CD4-positive, alpha-beta T cell treated with Interleukin-17A for 1 hour (primary cell): ENCODE results near the gene PTH2R.
"Not testable (repeated sequence)": the region's sequence is repeated elsewhere in the genome, so short reads cannot be mapped to it uniquely, and the experiment has no call there.

Experiments
- DNase-seq: peaks from one replicate; pipeline ENCODE4 v3.0.0-alpha.2; 2020

PTH2R gene

DNA sequence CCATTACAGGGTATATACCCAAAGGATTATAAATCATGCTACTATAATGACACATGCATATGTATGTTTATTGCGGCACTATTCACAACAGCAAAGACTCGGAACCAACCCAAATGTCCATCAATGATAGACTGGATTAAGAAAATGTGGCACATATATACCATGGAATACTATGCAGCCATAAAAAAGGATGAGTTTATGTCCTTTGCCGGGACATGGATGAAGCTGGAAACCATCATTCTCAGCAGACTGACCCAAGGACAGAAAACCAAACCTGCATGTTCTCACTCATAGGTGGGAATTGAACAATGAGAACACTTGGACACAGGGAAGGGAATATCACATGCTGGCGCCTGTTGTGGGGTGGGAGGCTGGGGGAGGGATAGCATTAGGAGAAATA is 9.8 kb upstream of the PTH2R start:
- DNase-seq = not testable (repeated sequence)

DNA sequence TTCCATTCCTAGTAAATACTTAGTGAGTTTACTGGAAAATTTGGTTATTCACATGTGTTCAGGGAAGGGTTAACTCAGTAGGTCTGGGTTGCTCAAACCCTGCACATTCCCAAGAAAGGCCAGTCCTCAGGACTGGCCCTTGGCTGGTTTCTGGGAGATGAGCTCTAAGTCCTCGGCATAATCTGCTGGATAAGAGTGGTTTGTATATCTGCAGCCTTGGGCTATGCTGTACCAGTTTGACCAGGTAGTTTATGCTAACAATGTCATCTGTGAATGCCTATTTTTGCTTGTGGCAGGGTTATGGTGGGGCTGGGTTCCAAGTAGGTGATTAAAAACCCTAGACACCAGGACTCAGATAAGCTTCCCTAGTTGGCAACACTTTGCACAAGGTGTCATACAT is 7.4 kb upstream of the PTH2R start:
- no peak for DNase-seq

DNA sequence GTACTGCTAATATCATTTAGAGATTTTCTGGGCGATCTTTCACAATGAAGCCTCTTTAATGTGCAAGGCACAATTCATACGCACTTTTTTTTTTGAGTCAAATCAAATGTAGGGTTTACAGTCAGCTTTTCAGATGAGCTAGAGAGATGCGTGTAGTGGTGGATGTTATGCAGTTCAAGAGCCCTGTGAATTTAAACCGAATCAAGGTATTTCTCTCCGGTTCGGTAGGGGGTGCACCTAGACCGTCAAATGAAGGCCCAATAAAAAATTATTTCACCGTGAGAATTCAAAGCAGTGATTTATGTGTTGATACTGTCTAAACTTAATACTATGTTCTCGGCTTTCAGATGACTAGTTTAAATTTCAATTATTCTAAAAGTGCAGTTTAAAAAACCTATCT is 1.1 kb downstream of the PTH2R start:
- no peak for DNase-seq

DNA sequence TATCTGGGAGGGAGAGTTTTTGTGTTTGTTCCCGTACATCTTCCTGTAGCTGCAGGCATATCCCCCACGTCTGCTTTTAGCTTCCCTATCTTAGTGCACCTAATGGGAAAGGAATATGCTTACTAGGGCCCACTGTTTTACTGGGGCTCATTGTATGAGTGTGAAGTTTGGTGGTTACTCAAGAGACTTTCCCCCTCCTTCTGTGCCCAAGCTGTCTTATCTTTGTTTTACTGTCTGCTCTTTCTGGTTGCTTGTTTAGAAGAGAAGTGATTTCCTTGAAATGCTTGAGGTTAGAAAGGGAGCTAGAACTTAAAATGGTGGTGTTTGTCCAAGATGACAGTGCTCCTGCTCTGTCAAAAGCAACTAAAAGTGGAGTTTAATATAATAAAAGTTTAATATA is 7.3 kb downstream of the PTH2R start:
- DNase-seq = no peak

DNA sequence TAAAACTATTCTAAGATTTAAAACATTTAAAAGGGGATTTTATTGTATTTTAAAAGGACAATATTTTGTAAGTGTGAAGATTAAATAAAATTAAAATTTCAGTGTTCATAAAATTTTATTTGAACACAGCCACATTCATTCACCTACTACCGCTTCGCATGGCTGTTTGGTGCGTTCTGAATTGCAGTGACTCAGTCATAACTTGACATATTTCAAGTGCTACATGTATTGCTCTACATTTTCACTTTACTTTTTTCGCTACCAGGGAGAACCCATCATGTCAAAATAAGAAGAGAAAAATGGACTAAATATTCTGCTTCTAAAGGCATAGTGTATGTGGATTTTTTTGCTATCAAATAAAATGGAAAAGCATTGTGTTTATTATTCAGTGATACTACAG is 8.7 kb downstream of the PTH2R start:
- no peak for DNase-seq

DNA sequence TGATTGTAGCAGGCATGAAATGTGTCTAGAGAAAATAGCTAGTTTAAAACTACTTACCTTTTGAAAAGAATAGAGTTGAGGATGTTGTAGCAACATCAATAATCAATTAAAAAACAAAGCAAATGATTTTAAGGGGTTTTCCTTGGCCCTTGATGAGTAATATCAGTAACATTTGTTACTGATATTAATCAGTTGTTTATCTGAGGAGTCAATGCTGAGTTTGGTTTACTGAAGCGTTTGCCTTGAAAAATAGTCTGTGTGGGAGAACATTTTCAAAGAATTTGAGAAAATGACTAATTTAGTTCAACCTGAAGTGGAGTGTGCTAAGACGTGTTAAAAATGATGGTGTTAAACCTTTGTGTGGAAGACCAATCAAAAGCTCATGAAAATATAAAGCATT is 9.3 kb downstream of the PTH2R start:
- no peak for DNase-seq

DNA sequence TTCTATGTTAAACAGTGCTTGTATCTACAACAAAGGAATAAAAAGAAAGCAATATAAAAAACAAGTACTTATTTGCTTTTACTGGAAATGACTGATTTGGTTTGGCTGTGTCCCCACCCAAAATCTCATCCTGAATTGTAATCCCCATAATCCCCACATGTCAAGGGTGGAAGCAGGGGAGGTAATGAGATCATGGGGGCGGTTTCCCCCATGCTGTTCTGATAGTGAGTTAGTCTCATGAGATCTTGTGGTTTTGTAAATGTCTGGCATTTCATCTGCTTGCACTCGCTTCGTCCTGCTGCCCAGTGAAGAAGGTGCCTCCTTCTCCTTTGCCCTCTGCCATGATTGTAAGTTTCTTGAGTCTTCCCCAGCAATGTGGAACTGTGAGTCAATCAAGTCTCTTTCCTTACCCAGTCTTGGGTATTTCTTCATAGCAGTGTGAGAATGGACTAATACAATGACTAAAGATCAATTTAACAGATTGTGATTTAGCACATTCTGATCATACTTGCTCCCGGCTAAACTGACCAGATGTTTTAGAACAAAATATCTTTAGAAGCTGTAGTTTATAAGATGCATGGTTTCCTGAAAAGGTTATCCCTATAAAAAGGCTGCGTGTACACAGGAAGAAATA is 19.9 kb downstream of the PTH2R start:
- DNase-seq = no peak

DNA sequence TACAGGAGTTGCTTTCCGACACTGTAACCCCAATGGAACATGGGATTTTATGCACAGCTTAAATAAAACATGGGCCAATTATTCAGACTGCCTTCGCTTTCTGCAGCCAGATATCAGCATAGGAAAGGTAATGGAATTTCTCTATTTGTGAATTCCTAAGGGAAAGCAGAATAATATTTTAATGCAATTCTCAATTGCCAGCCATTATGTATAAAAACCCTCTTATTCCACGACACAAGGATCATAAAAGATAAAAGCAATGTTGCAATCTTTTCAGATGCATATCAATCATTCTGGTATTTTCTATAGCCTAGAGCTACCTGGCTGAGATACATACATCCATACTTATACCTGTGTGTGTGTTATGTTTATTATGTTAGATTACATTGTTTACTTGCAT is 31.2 kb downstream of the PTH2R start:
- no peak for DNase-seq

DNA sequence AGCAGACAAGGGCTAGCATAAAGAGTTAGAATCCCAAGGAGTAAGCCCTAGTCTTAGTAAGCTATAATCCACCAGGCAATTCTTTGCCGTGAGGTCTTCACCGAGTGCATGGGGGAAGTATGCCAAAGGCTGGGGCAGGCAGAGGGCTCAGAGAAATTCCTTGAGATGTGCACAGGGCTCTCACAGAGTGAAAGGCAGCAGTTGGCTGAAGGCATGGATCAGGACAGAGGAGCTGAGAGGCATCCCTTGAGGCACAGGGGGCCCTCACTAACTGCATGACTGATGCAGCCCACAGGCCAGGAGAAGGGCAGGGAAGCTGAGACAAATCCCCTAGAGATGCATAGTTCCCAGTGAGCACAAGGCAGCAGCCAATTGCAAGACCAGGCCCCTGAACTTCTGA is 34.1 kb downstream of the PTH2R start:
- no peak for DNase-seq

DNA sequence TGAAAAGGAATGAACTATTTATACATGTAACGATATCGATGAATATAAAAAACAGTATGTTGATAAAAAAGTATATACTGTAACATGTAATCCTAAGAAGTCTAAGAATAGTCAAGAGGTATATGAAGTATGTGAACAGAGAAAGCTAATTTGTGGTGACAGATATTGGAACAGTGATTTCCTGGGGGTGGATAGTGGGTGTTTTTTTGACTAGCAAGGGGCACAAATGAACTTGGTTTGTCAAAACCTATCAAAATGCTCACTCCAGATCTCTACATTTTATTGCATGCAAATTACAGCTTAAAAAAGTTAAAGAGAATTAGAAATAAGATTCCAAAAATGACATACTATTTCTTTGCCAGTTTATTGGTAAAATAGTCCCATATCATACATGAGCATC is 35.4 kb downstream of the PTH2R start:
- no peak for DNase-seq

DNA sequence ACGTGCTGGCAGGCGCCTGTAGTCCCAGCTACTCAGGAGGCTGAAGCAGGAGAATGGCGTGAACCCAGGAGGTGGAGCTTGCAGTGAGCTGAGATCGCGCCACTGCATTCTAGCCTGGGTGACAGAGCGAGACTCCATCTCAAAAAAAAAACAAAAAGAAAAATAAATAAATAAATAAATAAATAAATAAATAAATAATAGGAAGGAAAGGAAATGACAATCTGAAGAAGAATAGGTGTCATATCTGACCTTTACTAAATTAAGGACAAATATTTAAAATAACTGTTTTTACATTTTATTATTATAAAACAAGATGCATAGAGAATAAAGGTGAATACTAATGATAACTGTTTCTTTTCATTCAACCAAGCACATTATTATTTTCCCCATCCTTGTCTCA is 40.9 kb downstream of the PTH2R start:
- not testable (repeated sequence) for DNase-seq

DNA sequence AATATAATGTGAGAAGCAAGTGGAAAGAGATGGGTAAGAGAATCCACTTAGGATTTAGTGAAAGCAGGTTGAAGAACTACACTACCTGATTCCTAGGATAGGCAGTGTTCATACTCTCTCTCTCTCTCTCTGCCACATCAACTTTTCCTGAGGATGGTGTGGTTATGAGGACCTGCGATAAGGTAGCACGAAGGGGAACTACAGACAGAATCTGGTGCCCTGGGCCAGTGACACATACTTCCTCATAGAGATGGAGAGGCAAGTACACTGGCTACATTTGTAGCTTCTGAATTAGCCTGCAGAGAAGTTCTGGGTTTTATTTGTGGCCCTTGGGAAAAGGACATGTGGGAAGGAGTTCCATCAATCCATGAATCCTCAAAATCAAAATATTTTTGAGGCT is 44.5 kb downstream of the PTH2R start:
- DNase-seq = no peak

DNA sequence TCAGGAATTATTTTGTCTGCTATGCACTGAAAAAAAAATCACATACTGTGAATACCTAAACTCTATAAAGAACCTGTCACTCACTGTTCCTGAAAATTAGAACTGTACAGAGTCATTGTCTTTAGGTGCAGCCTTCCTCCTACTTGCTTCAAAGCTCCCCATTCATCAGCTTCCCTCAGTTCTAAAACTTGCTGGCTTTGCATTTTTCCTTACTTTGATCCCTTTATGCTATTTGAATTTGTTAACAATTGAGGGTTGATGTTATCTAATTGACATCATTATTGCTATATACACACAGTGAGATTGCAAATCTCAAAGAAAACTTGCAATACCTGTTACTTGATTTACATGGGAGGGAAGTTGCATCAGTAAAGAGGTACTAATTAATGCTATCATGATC is 48.3 kb downstream of the PTH2R start:
- no peak for DNase-seq

DNA sequence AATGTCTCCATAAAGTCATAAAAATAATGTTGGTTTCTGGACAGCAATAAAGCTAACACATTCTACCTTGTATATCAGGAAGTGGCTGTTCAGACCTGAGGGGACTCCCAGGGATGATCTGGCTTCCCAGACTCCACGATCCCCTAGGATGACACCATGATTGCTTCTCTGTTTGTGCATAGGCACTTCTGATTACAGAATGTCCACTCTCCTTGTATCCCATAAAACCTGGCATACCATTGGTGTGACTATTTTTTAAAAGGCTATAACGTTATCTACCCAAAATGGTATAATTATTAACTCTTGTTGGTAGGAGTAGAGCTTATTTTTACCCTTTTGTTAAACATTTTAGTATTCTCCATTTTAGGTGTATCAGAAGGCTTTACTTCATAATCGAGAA is 57.1 kb downstream of the PTH2R start:
- no peak for DNase-seq

DNA sequence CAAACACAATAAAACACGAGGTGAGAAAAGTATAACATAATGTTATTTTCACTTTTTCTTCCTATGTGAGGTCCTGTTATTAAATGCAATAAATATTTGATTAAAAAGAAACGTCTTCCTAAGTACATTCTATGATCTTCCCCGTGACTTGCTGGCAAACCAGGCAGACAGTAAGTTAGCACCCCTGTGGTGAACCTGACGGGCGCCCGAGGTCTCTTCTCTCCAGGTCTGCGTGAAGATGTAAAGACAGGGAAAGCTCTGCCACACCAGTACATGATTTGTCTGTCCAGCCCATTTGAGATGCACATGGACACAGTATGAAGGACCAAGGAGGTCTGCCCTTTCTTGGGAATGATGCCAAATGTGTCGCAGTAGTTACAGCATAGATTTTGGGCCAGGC is 57.6 kb downstream of the PTH2R start:
- DNase-seq = no peak

DNA sequence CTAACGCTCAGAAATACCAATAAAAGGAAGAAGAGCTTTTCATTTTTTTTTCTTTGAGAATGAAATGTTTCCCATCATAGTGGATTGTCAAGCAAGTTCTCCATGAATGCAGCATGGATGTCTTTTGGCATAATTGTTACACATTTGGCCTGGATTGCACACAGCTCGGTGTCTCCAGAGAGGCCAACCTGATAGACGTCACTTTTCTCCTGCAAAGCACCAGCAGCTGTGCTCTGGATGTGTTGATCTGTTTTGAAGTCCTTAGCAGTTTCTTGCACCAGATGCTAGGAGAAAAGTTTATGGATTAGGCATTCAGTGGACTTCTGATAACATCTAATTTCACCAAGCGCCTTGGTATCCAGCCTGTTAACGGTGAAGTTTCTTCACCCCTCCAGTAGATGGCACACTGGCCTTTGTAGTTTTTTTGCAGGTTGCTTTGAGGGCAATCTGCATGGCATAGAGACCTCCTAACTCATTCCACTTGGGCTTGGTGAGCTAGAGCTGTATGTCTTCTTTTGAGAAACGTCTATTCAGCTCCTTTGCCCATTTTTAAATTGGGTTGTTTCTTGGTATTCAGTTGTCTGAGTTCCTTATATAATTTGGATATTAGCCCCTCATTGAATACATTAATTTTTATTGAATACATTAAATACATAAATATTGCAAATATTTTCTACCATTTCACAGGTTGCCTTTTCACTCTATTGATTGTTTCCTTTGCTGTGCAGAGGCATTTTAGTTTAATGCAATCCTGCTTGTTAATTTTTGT is 59.7 kb downstream of the PTH2R start:
- no peak for DNase-seq

DNA sequence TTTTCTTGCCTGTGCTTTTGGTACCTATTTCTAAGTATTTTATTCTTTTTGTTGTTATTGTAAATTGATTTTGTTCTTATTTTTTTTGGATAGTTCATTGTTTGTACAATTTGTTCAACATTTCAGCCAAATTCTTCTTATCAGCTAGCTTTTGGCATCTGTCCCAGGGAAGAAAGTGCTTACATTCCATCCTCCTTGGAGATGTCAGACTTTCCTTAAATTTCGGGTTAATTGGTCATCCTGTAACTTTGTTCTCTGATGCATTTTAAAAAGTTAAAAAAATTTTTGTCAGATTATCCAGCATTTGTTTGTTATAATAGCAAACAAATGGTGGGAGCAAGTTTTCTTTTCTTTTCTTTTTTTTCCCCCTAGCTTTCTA is 60.3 kb downstream of the PTH2R start:
- DNase-seq = no peak

DNA sequence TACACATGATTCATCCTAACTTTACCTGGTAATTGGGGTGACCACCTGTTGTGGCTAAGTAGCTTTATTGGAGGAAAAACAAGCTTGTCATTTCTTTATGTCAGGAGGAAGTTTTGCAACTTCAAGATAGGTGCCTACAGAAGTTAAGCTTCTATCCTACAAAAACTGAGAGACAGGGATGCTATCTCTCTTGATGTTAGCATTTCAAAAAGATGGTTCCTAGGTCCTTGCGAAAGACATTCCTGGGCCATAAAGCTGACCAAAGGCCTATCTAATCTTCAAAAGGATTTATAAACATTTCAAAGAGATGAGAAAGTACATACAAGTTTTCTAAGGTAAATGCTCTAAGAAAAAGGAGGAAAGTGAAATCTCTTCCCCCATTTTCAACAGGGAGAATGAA is 61.0 kb downstream of the PTH2R start:
- DNase-seq = no peak

DNA sequence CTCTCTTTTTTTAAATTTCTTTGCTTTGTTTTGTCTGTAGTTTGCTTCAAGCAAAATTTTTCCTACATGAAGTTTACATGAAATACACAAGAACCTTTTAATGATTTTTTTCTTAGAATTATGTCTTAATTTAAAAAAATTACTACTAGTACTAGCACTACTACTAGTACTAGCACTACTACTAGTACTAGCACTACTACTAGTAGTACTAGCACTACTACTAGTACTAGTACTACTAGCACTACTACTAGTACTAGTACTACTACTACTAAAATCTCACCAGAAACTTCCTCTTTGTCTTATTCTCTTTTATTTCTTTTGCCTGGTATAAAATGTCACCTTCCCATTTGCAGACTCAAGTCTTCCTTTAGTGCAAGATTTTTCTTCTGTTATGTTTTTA is 71.1 kb downstream of the PTH2R start:
- DNase-seq = no peak

DNA sequence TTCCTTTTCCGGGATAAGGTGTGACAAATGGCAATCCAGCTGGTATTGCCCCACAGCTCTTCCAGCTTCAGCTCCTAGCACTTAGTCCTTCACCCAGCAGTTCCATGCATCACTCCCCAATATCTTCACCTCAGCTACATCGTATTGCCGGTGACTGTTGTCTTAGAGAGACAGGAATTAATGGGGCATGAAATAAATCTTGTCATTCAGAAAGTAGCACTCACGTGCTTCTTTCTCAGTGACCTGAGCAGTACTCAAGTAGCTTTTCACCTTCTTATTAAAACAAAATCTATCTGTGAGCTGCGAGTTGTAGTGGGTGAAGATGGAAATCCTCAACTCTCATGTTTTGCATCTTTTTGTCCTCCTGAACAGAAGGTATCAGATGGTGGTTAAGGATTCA is 72.8 kb downstream of the PTH2R start:
- DNase-seq = no peak

DNA sequence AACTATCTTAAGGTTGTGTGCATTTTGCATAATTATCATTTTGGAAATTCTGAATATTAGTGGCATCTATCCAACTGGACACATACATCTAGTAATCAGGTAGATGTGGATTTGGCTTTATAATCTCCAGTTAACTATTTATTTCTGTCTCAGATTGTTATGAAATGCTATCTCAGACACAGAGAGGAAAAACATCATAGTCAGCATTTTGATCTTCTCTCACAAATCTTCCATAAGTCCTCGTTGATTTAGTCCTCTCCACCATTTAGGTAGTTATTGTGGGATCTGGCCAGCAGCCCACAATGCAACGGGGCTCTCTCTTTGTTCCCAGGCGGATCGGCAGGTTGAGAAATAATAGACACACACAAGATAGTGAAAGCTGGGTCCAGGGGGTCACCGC is 75.4 kb downstream of the PTH2R start:
- not testable (repeated sequence) for DNase-seq

DNA sequence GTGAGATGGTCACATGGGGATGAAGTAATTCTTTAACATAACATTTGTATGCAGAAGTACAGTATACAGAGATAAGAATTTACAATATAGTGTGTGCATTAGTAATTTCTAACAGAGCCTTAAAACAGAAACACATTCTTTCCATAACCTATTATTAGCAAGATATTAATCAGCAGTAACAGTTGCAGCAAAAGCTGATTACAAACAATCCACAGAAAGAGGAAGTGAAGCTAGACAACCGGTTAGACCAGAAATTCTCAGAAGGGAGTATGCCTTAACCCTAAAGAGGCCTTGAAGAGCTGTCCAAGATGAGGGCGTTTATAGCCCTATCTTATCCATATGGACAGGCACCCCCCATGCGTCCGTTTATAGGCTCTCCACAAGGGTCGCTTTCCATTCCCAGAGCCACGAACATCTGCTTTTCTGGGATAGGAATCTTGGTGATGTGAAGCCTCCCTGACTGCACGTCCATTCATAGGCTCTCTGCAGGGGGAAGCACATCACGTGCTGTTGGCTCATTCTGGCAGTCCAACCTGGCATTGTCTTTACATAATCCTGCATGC is 75.9 kb downstream of the PTH2R start:
- DNase-seq = not testable (repeated sequence)

DNA sequence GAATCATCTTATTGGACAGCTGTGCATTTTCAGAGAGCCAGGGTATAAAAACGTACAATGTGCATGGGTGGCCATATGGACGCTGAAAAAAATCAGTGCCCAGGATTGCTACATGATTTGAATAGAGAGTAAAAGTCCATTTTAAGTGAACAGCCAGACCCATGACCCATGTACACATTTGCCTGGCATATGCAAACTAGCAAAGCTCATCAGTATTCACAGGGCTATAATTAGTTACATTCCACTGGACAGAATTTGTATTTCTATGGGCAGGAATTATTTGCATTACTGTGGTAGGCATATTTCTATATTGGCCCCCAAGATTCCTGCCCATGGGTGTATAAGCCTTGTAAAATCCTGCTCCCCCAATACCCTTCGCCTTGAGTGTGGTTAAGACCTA is 78.8 kb downstream of the PTH2R start:
- DNase-seq = no peak

DNA sequence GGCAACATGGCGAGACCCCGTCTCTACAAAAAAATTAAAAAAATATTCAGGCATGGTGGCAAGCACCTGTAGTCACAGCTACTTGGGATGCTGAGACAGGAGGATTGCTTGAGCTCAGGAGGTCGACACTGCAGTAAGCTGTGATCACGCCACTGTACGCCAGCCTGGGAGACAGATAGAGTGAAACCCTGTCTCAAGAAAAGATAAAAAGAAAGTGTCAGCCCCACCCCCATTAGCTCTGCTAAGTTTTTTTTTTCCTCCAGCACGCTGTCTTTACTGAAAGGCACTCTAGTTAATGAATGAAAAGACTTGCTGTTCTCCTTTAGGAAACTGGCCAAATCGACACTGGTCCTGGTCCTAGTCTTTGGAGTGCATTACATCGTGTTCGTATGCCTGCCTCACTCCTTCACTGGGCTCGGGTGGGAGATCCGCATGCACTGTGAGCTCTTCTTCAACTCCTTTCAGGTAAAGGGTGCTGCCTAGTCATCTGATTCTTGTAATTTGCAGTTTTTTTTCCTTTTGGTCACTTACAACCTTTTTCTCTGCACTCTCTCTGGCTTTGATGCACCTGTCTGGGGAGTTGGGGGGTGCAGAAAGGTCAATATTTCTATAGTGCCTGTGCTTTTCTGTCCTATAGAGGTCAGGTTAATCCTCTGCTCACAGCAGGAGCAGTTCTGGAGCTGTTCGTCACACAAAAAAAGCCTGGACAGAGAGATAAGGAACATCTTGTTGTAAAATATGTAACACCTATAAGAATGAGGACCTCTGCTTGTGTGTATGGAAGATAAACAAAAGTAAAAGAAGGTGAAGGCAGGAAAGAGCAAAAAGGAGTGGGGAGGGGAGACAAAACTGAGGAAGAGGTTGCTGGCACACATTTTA is 82.3 kb downstream of the PTH2R start:
- no peak for DNase-seq
